C4-2B (cell line): ENCODE data around the gene L3MBTL4.

ENCODE experiments used
- CTCF ChIP-seq: fragments of 450-650 bp; conservative IDR thresholded peaks from 2 replicates; pipeline ENCODE4 v1.5.1; 2017; ENCODE audit warnings: mild to moderate bottlenecking
- ZFX ChIP-seq: fragments of 450-650 bp; IDR thresholded peaks from 2 replicates; pipeline ENCODE4 v1.6.1; 2017

DNA sequence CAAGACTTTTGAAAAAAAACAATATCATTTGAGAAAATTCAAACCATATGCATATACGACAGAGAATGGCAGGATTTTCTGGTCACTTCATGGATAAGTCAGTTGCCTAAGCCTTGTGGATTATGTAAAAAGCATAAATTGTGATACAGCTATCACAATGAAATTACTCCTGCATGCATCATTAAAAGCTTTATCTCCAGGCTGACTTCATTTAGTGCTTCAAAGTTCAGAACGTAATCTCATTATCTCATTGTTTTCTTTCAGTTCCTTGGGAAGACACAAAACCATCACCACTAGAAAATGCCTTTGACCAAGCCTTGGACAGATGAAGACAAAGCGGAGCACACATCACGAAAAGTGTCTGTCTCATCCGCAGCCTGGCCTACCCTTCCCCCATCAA lies 57.0 kb downstream of the L3MBTL4 start:
- no peak for TF ChIP-seq CTCF
- no peak for TF ChIP-seq ZFX
